ENCODE measurements around the gene ZGPAT.
"Not testable (repeated sequence)": the region's sequence is repeated elsewhere in the genome, so short reads cannot be mapped to it uniquely, and the experiment has no call there.

Gene ZGPAT

DNA sequence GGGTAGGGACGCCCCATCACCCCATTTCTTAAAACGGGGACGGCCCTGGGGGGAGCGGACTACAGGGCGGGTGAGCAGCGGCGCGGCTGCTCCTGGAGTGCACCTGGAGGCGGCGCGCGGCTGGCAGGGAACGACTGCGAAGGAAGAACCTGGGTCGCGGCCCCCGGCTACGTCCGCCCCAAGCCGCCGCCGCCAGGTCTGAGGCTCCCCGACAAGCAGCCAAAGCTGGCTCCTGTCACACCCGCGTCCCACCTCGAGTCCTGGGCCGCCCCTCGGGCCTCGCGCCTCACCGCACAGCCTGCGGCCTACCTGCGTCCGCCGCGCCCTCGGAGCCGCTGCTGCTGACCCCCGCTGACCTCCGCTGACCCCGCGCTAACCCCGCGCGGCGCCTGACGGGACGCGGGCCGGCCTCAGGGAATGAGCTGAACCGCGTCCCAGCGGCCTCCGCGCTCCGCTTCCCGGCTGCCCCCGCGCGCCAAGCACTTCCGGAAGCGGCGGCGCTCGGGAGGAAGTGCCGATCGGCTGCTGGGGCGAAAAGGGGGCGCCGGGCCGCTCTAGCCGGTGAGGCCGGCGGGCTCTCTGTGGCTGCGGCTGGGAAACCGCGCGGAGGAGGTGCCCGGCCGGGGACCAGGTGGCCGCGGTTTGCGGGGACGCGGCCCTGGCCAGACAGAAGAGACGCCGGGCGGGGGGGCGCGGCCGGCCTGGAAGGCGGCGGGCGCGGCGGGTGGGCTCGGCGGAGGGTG is at the start of gene ZGPAT, which contains the start of gene ARFRP1:
Gene ZGPAT (plus strand): TSS at position 482 of the 743 bp plus-strand sequence. CDS start 542 bp downstream, outside the sequence.
Gene ARFRP1 (minus strand): TSS at position 419 of the 743 bp plus-strand sequence. CDS start 885 bp downstream, outside the sequence.
- peak in 54 of 56 donors; percentile 57 to 96 (median 86) for DNase-seq

DNA sequence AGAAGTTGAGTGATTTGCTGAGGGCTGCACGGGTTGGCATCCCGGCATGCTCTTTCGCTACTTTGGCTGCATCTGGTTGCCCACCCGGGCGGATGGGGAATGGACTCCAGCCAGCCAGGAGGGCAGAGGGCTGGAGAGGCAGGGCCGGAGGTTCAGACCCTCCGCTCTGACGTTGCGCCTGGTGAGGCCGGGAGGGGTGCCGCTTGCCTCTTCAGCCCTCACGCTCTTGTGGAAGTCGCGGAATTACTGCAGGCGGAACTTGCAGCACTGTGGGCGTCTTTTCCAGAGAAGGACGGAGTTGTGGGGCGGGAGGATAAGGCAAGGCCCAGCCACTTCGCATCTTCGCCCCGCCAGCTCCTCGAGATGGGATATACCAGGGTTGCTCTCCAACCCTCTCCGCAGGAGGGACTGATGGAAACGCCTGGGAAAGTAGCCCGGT is 49.1 kb upstream of the ZGPAT start:
- peak in 10 of 56 donors; percentile 41 to 80 (median 61) for DNase-seq

DNA sequence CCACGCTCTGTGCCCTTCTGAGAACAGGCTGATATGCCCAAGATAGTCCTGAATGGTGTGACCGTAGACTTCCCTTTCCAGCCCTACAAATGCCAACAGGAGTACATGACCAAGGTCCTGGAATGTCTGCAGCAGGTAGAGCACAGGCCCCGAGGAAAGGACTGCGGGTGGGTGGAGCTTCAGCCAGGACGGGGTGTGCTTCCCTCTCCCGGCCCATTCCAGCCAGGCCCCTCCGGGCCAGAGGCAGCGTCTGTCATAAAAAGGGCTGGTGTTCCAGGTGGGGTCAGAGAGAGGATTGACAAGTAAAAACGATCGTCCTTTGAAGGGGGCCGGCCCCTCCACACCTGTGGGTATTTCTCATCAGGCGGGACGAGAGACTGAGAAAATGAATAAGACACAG is 48.5 kb upstream of the ZGPAT start:
- no peak for DNase-seq

DNA sequence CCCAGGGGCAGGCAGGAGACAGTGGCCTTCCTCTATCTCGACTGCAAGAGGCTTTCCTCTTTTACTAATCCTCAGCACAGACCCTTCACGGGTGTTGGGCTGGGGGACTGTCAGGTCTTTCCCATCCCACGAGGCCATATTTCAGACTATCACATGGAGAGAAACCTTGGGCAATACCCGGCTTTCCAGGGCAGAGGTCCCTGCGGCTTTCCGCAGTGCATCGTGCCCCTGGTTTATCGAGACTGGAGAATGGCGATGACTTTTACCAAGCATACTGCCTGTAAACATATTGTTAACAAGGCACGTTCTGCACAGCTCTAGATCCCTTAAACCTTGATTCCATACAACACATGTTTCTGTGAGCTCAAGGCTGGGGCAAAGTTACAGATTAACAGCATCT is 47.7 kb upstream of the ZGPAT start:
- not testable (repeated sequence) for DNase-seq

GRCh38 chr20:63660622-63661021 is 47.2 kb upstream of the ZGPAT start:
- no peak for DNase-seq

- DNase-seq: no peak
Observed at GRCh38 chr20:63661108-63661507, 46.7 kb upstream of the ZGPAT start.

DNA sequence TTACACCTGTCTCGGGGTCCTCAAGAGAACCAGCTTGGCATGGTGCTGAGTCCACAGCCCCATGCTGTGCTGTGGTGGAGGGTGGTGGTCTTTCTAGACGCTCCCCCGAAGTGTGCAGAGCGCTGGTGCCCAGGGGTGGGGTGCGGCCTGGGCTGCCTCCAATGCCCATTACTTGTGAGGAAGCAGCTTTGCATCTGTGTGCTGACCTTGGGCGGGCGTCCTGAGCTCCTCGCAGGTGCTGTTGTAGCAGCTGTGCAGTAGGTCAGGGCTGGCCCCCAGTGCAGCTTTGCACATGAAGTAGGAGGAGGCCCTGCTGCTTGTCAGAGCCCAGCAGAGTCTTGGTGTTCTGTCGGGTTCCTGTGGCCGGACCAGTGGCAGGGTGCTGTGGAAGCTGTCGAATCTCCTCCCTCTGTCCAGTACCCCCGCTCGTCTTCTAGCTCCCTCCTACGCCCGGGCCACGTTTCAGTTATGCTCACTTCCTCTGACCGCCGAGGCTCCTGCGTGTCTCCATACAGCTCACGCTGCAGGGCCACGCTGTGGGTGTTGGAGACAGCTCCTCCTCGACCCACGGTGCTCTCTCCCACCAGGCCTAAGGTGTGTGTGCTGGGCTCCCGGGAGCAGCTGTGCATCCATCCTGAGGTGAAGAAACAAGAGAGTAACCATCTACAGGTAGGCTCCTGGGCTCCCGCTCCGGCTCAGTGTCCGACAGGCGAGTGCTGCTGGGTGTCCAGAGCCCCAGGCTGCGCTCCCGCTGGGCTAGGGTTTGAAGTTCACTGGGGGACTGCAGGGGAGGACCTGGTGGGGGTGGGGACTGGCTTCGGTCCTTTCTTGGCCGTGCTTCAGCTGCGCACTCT is 45.7 kb upstream of the ZGPAT start:
- DNase-seq: no peak

DNA sequence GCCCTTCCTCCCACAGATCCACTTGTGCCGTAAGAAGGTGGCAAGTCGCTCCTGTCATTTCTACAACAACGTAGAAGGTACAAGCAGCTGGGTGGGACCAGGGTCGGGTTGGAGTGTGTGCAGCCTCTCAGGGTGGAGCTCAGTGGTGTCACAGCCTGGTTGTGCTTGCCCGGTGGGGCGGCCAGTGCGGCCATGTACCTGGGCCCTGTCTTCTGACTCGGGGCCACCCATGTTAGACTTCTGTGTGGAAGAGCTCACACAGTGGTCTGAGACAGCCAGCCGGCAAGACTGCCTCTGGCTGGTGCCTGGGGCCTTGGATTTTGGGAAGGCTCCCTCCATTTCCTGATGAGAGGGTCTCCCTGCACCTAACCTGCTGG is 45.0 kb upstream of the ZGPAT start:
- no peak for DNase-seq

DNA sequence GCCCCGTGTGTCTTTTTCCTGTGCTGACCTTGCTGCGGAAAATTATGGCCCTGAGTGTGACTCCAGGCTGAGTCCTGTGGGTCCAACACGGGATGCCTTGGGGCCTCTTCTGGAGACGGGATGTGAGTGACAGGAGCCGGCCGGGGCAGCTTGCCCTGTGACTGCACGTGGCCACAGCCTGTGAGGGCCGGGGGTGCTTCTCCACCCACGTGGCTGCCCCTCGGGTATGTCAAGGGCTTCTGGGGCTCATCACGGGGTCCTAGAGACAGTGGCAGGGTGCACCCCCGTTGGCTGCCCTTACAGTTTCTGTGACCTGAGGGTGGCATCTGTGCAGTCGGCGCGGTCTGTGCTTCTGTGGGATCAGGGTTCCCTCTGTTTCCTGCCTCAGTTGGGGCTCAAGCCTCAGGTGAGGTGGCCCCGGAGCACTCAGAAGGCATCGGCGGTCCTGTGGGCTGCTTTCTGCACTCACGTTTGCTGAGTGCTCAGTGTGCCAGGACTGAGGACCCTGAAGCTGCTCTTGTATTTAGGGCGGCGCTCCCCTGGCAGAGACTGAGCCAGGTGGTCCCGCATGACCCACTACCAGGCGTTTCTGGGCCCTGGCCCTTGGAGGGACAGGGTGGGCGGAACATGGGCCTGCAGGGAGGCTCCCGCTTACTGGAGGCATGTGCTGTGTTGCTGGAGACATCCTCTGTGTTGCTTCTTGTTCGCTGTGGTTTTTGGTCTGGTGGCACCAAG is 44.3 kb upstream of the ZGPAT start:
- no peak for DNase-seq

- no peak for DNase-seq
Observed at GRCh38 chr20:63664143-63664851, 43.5 kb upstream of the ZGPAT start.

DNA sequence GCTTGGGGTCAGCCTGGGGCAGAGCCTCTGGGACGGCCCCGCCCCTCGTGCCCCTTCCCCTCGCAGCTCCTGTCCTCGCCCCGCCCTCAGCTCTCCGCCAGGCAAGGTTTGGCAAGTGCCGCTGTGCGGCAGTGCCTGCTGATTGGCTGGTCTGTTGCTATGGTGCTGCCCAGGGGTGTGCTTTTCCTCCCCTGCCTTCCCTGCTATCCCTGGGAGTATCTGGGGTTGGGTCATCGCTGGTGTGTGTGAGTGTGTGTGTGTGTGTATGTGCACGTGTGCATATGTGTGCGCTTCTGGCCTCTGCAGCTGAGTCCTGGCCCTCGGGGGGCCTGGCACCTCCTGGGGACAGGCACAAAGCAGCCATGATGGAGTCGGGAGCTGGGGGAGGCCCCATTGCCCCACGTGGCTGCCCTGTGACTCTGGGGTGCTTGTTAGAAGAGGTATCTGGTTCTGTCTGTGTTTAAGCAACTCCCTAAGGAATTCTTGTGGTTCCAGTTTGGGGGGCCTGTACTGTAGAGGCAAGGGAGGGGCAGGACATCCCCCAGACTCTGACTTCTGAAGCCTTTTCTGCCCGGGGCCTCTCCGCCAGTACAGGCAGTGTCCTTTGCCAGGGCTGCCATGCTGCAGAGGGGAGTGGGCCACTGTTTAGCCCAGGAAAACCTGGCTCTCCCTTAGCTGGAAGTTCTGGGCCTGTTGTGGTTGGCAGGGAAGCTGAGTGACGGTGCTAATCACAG is 42.8 kb upstream of the ZGPAT start:
- DNase-seq: peak in 43 of 56 donors; percentile 20 to 88 (median 63)

GRCh38 chr20:63665708-63666107 is 42.1 kb upstream of the ZGPAT start:
- no peak for DNase-seq

DNA sequence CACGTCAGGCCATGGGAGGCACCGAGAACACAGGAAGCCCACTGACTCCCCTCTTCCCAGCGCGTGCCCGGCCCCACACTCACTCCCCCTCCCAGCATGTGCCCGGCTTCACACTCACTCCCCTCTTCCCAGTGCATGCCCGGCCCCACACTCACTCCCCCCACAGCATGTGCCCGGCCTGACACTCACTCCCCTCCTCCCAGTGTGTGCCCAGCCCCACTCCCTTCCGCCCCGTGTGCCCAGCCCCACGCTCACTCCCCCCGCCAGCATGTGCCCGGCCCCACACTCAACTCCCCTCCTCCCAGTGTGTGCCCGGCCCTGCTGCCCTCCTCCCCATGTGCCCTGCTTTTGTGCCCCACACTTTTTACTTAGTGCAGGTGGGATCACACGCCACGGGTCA is 40.0 kb upstream of the ZGPAT start:
- DNase-seq: no peak

DNA sequence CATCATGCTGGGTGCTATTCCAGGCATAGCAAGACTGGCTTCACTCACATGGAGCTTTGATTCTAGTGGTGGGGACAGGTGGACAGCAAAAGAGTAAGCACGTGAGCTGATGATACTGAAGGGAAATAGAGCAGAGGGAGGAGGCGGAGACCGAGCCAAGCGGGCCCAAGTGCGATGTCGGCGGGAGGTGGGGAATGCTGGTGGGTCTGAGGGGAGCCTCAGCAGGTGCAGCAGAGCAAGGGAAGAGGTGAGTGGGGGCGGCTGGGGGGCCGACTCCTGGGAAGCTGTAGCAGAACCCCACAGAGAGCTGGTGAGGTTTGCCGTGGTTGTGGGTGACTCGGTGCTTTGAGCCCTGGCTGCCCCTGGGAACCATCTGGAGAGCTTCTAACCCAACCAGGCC is 39.5 kb upstream of the ZGPAT start:
- no peak for DNase-seq

GRCh38 chr20:63671695-63672094 is 36.1 kb upstream of the ZGPAT start:
- not testable (repeated sequence) for DNase-seq

GRCh38 chr20:63672666-63673065 is 35.2 kb upstream of the ZGPAT start:
- no peak for DNase-seq

- no peak for DNase-seq
Observed at GRCh38 chr20:63673951-63674350, 33.9 kb upstream of the ZGPAT start.

- DNase-seq: peak in 1 of 56 donors; percentile 23
Observed at GRCh38 chr20:63675681-63676368, 32.0 kb upstream of the ZGPAT start.

DNA sequence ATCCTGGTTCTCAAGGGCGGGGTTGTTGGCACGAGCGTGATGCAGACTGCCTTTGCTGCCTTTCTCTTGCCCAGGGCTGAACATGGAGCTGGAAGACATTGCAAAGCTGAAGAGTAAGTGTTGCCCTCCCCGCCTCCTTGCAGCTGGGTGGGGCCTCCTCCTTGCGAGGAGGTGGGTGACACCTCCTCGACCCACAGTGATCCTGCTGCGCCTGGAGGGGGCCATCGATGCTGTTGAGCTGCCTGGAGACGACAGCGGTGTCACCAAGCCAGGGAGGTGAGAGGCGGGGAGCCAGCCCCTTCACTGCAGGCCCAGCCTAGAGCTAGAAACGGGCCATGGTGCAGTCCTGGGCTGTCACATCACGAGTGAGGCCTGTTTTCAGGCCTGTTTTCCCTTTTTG is 29.8 kb upstream of the ZGPAT start:
- DNase-seq: peak in 7 of 56 donors; percentile 8 to 55 (median 29)

All from nucleus accumbens (tissue), 56 donors.